Head of caudate nucleus (tissue), 42 donors: ENCODE measurements around the gene CLIP3.
A peak's percentile ranks its signal among the peaks of the same experiment; 100 is the strongest.

Source experiments
- DNase-seq, 42 donors: peaks; one replicate each; pipeline versions ENCODE4 v3.0.0 to v3.0.0-alpha.2; 2020 to 2021; ENCODE audit warnings: mixed read lengths in 7 of 42
- intact Hi-C: fragments of 100-400 bp; cut with DNase I; formaldehyde crosslinking; loops from one replicate; pipeline ENCODE4 v1.15.0; 2022

CLIP3 gene

DNA sequence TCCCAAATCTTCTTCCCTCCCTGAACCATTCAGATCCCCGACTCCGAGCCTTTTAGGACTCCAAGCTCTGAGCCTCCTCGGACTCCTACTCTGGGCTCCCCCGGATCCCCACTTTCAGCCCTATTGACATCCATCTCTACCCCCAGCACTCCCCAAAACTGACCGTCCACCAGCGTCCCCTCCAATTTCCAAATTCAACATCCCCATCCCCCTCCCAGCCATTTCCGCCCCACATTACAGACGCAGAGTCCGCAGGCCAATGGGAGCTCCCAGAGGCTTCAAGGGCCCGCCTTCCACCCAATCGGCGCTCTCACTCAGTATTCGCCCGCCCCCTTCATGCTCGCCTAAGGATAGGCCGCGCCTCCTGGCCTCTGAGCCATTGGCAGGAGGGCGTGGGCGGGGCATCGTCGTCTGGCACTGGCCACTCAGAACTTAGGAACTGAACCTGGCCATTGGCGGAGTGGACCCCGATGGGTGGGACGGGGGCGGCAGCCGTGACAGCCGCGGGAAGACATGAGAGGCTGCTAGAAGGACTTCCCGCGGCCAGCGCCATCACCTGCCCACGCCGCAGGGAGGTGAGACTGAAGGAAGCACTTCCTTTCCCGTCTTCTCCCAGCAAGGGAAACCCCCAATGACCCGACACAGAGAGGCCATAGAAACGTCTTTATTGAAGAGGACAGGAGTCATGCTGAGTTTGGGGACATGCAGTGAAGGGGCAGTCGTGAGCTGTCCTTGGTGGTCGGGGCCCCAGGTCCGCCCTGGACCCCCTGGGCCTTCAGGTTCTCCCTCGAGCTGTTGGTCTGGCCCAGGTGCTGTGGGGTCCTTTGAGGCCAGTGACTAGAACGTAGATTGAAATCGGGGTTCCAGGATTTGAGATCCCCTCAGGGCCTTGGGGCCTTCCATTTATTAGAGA, 18.4 kb downstream of the CLIP3 start, which contains the start of gene ALKBH6:
ALKBH6 (minus strand) TSS at position 202 of the 913 bp plus-strand sequence. CDS start 816 bp downstream, outside the sequence.
- peak; percentile 98 to 100 (median 99) for DNase-seq
- intact Hi-C loops, result no loop called here

DNA sequence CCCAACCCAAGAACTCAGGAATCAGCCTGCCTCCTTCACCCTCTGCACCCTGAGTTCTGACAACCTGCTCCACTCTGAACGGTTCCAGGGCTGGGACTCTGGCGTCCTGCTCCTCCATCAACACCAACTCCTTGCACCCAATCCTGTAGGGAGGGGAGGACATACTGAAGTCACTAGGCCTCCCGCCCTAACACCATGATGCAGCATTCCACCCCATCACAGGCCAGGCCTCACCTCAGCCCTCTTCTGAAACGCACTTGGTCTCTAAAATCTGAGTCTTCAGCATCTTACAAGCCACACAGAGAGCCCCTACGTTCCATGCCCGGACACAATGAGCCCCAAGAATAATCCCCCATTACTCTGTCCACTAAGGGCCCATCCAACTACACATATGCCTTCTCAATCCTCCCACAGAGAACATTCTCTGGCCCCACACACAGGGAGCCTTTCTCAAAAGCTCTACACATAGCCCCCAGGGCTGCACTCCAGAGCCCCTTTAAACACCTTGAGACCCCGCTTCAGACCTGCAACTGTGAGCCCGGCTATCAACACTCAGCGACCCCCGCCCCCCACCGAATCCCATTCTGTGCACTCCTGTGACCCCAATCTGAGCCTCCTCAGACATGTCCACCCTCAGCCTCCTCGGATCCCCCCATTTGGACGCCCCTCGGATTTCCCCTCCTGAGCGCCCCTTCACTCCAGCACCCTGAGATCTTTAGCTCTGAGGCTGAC, 19.2 kb downstream of the CLIP3 start:
- intact Hi-C loops, result no loop called here

DNA sequence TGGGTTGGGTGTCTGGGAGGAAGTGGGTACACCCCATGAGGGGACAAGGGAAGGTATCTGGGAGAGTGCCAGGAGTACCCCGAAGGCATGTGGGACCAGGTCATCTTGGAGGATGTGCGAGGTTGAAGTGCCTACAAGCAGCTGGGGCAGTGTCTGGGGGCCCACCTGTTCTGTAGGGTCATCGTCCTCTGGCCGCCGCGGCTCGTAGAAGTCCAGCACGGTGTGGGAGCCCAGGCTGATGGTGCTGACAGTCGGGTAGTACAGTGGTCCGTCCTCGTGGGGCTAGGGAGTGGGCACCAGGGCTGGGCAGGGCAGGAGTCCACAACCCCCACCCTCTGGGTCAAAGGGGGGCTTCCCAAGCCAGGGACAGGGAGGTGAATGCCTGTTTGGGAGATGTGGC, 22.3 kb downstream of the CLIP3 start:
- intact Hi-C loops, result no loop called here

More for the DNA sequence above, 19.2 kb downstream of the CLIP3 start:
- peak in 2 of 42 donors; percentile 12 to 23 for DNase-seq

DNA sequence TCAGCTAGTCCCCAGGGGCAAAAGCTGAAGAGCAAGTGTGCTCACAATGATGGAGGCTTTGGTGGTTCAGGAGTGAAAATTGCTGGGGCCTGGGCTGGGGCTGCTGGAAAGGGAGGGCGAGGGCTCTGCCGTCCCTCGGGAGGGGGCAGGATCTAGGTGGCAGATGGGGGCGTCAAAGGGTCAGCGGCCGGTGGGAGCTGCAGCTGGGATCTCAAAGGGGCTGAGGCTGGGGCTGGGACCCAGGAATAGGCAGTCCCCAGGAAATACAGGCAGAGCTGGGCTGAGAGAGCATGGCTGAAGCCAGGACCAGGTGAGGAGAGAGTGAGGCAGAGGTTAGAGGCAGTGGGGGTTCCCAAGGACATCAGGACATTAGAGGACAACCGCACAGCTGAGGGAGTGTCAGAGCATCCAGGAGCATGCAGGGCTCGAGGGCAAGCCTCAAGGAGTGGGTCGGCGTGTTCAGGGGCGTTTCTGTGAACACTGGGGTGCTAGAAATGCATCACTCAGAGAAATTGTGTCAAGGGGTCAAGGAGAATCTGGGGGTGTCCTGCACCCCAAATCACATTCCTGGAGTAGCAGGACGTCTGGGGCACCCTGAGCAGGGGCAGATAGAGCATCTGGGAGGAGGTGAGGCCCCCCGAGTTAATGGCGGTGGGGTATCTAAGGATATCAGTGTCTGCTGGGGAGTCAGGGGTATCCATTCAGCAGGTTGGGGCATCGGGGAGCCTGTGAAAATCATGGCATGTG, 22.9 kb downstream of the CLIP3 start:
- no peak for DNase-seq
- intact Hi-C loops, result no loop called here

More for the DNA sequence above, 22.3 kb downstream of the CLIP3 start:
- no peak for DNase-seq

DNA sequence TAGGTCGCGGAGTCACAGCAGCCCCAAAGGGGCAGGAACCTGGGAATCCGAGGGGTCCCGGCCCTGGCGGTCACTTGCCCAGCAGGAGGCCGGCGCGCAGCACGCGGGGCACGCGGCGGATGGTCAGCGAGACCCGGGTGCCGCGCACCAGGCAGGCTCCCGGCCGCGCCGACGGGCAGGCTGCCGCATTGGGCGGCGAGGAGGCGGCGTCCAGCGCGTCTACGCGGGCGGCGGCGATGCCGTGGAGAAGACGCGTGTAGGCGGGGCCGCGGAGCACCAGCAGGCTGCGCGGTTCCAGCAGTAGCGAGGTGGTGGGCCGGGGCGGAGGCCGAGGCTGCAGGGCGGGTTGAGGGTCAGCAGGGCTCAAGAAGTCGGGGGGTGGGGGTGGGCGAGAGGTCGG, 23.5 kb downstream of the CLIP3 start:
- peak in 38 of 42 donors; percentile 27 to 80 (median 62) for DNase-seq
- intact Hi-C loops, result no loop called here

DNA sequence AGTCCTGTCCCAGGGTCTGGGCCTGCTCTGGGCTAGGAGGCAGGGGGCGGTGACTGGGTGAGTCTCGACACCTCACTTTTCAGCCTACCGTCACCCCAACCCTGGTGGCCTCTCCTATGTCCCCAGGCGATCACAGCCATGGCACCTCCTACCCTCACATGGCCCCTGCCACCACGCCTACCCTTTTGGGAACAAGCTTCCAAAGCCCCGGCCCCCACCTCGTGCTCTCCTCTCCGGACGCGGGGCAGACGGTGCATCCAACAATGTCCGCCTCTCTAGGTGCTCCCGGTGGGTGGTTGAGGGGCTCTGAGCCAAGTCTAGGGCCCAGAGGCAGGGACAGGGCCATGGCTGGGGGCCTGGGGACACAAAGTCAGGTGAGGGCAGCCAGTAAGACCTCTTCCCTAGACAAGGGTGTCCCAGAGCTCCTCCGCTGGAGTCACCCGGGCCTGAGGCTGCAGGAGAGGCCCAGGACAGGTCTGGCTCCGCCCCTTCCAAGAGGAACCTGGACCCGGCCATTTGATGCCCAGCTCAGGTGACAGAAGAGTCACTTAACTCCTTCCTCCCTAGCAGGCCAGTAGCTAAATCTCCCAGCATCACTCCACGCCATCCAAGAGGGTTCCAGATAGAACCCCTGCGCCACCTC, 24.2 kb downstream of the CLIP3 start, which contains the start of gene SYNE4:
SYNE4 (minus strand) TSS at position 478 of the 643 bp plus-strand sequence; CDS start at position 346, 132 bp downstream.
- DNase-seq, result no peak
- intact Hi-C loops, result no loop called here

DNA sequence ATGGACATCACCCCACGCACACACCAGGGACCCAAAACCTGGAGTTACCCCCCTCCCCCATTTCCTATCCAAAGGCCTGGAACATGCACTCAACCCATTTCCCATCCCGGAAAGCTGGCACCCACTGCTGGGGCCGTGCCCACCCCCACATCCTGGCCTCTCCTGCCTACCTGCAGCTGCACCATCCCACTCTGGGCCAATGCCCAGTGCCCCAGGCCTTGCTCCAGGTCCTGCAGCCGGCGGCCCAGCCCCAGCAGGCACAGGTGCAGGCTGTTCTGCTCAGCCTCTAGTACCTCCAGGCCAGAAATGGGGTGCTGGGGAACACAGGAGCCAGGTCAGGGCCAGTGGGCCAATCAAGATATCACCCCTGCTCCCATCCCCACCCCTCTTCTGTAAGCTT, 25.7 kb downstream of the CLIP3 start:
- no peak for DNase-seq
- intact Hi-C loops, result no loop called here

DNA sequence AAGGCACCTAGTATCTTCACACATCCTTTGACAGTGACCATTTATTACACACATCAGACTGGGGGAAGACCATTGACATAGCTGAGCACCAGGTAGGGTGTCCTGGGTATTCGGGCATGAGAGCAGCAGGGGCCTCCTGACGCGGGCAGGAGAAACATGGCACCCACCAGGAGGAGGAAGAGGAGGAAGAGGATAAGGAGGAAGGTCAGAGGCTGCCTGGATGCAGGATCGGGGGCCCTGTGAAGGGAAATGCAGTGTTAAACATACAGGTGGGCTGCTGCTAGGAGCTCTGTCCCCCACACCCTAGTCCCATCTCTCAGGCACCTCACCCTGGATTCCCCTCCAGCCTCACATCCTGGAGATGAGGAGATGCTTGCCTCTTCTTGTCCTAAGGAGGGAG, 29.4 kb downstream of the CLIP3 start:
- DNase-seq, result no peak
- intact Hi-C loops, result no loop called here

DNA sequence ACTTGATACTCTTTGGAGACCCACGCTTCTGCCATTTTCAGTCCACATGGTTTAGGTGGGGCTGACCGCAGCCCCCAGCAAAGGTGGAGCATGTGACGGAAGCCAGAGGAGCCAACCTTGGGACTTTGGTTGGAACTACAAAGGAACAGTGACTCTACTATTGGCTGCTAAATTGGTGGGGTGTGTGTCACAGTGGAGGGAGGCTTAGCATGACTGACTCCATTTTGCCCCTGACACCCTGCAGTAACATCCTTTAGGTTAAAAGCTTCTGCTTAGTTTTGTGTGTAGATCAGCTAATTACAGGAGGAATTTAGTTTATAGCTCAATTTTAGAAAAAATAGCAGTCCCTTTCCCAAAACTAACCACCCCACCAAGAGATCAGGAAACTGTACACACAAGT, 31.1 kb downstream of the CLIP3 start:
- intact Hi-C loops, result no loop called here
- DNase-seq, result no peak

DNA sequence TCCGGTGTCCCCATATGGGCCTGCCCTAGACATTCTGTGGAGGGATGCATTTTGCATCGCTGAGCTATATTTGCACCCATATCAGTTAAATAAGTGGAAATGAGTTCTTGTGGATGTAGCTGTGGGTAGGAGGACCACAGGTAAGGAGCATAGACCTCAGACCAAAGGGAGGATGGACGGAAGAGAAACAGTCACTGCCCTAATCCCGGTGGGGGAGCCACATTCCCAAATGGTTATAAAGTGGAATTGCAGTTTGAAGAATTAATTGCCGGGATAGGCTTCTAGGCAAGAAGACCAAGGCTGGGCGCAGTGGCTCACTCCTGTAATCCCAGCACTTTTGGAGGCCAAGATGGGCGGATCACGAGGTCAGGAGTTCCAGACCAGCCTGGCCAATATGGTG, 35.9 kb downstream of the CLIP3 start:
- intact Hi-C loops, result loop anchor here (10.0 kb wide), 1 partner anchor 58 kb away; the partner anchor contains the start of genes THAP8 and WDR62
- DNase-seq, result no peak

DNA sequence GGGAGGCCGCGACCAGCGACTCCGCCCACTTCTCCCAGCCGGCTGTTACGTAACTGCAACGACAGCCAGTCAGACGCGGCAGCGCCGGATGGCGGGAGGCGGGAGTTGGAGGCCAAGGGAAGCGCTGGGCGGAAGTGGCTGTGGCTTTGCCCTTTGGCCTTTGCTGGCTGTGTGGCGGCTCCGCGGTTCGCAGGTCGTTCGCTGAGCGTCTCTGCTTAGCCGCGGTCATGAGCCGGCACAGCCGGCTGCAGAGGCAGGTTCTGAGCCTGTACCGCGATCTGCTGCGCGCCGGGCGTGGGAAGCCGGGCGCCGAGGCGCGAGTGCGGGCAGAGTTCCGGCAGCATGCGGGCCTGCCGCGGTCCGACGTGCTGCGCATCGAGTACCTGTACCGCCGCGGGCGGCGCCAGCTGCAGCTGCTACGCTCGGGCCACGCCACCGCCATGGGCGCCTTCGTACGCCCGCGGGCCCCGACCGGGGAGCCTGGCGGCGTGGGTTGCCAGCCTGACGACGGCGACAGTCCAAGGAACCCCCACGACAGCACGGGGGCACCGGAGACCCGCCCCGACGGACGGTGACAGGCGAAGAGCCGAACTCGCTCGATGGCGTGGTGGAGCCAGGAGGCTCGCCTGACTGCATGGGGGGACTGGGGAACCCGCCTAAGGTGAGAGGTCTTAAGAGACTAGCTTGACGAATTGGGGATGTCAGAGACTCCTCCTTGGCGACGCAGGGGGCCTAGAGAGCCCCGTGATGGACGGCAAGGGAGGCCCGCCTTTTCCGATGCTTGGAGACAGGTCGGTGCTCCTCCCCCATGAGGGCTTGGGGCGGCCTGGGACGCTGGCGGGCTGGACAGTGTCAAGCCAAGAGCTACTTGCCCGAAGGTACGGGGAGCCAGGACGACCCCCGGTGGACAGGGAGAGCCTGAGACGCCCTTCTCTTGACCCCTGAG, 37.4 kb downstream of the CLIP3 start, which contains the start of gene SDHAF1:
SDHAF1 (plus strand) TSS at position 141 of the 946 bp plus-strand sequence; CDS start at position 228, 87 bp downstream.
- intact Hi-C loops, result loop anchor here (10.0 kb wide), 1 partner anchor 59 kb away; the partner anchor contains the start of genes THAP8 and WDR62
- peak; percentile 95 to 99 (median 98) for DNase-seq

DNA sequence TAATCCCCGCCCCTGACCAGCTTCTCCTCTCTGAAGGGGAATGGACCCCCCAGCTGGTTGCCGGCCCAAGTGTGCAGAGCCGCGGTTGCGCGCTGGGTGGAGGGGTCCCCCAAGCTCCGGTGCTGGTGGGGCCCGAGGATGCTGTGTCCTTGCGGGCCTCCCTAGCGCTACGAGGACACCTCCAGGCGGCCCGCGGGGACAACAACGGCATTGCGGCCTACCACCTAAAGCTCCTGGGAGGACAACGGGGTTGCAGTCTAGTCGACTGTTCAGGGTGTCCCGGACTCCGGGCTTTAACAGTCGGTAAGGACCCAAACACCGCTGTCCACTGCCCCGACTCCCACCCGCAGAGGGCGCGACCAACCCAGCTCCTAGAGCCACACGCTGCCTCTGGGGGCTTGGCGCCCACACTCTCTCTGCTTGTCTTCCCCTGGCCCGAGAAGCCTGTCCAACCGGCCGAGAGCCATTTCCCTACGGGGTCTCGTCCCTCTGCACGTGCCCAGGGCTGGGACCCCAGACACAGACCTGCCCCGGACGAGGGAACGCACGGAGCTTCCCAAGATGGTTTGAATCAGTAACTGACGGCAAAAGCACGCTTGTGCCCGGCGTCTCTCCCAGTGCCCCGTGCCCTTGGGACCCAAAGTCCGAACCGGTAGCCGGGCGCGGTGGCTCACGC, 38.6 kb downstream of the CLIP3 start:
- intact Hi-C loops, result loop anchor here (10.0 kb wide), 1 partner anchor 61 kb away; the partner anchor contains the start of genes THAP8 and WDR62
- peak in 35 of 42 donors; percentile 16 to 77 (median 40) for DNase-seq

DNA sequence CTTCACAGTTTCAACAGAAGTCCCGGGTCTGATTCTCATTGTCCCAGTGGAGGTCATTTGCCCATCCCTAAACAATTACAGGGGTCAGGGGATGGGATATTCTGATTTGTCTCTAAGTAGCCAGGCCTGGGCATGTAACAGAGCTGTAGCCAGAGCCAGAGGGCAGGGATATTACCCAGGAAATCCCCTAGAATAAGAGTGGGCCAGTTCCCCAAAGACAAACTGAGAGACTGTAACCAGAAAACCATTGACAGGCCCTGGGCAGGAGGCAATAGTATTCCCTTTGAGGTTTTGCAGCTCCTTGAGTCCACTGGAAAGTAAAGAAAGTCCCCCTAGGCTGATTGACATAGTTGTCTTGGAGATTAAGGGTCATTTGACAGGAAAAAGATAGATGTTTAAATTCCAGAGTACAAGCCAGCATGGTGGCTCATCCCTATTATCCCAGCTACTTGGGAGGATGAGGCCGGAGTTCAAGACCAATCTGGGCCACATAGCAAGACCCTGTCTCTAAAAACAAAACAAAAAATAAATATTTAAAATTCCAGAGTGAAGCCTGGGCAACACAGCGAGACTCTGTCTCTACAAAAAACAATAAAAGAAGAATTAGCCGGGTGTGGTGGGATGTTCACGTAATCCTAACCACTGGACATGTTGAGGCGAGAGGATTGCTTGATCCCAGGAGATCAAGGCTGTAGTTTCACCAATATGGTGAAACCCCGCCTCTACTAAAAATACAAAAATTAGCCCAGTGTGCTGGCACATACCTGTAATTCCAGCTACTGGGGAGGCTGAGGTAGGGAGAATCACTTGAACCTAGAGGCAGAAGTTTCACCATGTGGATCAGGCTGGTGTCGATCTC, 39.5 kb downstream of the CLIP3 start:
- DNase-seq, result no peak
- intact Hi-C loops, result loop anchor here (10.0 kb wide), 1 partner anchor 62 kb away; the partner anchor contains the start of genes THAP8 and WDR62

DNA sequence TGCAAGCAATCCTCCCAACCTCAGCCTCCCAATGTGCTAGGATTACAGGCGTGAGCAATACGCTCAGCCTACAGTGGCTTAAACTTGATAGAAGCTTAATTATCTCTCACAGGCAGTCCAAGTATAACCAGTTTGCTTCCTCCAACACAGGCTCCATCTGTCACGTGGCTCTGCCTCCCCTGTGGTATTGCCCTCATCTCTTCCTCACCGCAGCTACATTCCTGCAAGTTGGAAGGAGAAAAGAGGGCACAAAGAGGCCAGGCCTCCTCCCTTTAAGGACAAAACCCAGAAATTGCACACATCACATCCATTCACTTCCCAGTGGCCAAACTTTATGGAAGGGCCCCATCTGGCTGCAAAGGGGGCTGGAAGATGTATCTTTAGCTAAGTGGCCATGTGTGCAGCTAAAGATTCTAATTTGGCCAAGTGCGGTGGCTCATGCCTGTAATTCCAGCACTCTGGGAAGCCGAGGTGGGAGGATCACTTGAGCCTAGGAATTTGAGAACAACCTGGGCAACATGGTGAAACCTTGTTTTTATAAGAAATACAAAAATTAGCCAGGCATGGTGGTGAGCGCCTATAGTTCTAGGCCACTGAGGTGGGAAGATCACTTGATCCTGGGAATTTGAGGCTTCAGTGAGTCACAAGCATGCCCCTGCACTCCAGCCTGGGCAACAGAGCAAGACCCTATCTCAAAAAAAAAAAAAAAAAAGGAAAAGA, 40.8 kb downstream of the CLIP3 start:
- intact Hi-C loops, result loop anchor here (10.0 kb wide), 1 partner anchor 63 kb away; the partner anchor contains the start of genes THAP8 and WDR62
- DNase-seq, result no peak
